HEK293T (cell line): ENCODE measurements around the gene DVL3.
A peak's percentile ranks its signal among the peaks of the same experiment; 100 is the strongest.
"Not testable (repeated sequence)": the region's sequence is repeated elsewhere in the genome, so short reads cannot be mapped to it uniquely, and the experiment has no call there.

Source experiments
- CTCF ChIA-PET: fragments of 350-600 bp; formaldehyde crosslinking; extraction: SDS; loops from one replicate; lab custom pipeline; 2021; ENCODE audit warnings: antibody characterized with exemption, inconsistent platforms; lab: Yijun Ruan, JAX
- POLR2A ChIA-PET: fragments of 350-600 bp; formaldehyde crosslinking; extraction: SDS; loops from one replicate; lab custom pipeline; 2020; ENCODE audit warnings: antibody characterized with exemption, inconsistent platforms; lab: Yijun Ruan, JAX
- DNase-seq: peaks from one replicate; pipeline ENCODE4 v3.0.0; 2012; ENCODE audit warnings: mixed read lengths; ENCODE audit errors: extremely low spot score
- ARNT ChIP-seq: fragments of 450-650 bp; IDR thresholded peaks from 2 replicates; pipeline ENCODE4 v1.6.1; 2017; ENCODE audit warnings: mild to moderate bottlenecking
- BHLHE40 ChIP-seq: fragments of 450-650 bp; IDR thresholded peaks from 2 replicates; pipeline ENCODE4 v1.6.1; 2016; ENCODE audit warnings: mild to moderate bottlenecking, moderate library complexity, borderline replicate concordance
- CTBP1 ChIP-seq: fragments of 450-650 bp; IDR thresholded peaks from 2 replicates; pipeline ENCODE4 v1.6.1; 2016; ENCODE audit warnings: borderline replicate concordance
- ELF4 ChIP-seq: fragments of 450-650 bp; IDR thresholded peaks from 2 replicates; pipeline ENCODE4 v1.6.1; 2017; ENCODE audit warnings: antibody characterized with exemption
- FOXA1 ChIP-seq: fragments of 450-650 bp; IDR thresholded peaks from 2 replicates; pipeline ENCODE4 v1.6.1; 2016; ENCODE audit warnings: mild to moderate bottlenecking
- FOXK2 ChIP-seq: fragments of 450-650 bp; IDR thresholded peaks from 2 replicates; pipeline ENCODE4 v1.6.1; 2016; ENCODE audit warnings: mild to moderate bottlenecking
- FOXM1 ChIP-seq: fragments of 450-650 bp; IDR thresholded peaks from 2 replicates; pipeline ENCODE4 v1.6.1; 2017; ENCODE audit warnings: mild to moderate bottlenecking, borderline replicate concordance
- HDGF ChIP-seq: fragments of 450-650 bp; IDR thresholded peaks from 2 replicates; pipeline ENCODE4 v1.6.1; 2017; ENCODE audit warnings: antibody characterized with exemption, borderline replicate concordance
- L3MBTL2 ChIP-seq: fragments of 450-650 bp; conservative IDR thresholded peaks from 2 replicates; pipeline ENCODE4 v1.6.1; 2016; ENCODE audit warnings: mild to moderate bottlenecking
- LEF1 ChIP-seq: fragments of 450-650 bp; IDR thresholded peaks from 2 replicates; pipeline ENCODE4 v1.6.1; 2017; ENCODE audit warnings: mild to moderate bottlenecking, borderline replicate concordance
- NFRKB ChIP-seq: fragments of 450-650 bp; IDR thresholded peaks from 2 replicates; pipeline ENCODE4 v1.6.1; 2016; ENCODE audit warnings: mild to moderate bottlenecking, moderate library complexity
- SP1 ChIP-seq: fragments of 450-650 bp; IDR thresholded peaks from 2 replicates; pipeline ENCODE4 v1.6.1; 2017
- SUZ12 ChIP-seq: fragments of 450-650 bp; IDR thresholded peaks from 2 replicates; pipeline ENCODE4 v1.6.1; 2016; ENCODE audit warnings: mild to moderate bottlenecking
- TARDBP ChIP-seq: fragments of 450-650 bp; IDR thresholded peaks from 2 replicates; pipeline ENCODE4 v1.6.1; 2016
- ZNF384 ChIP-seq: fragments of 450-650 bp; IDR thresholded peaks from 2 replicates; pipeline ENCODE4 v1.6.1; 2016
- TF ChIP-seq, protein P1 (sequence below): fragments of 450-650 bp; IDR thresholded peaks from 2 replicates; pipeline ENCODE4 v1.6.1; 2016

Gene DVL3

GRCh38 chr3:184154885-184155643, at the start of gene DVL3:
Gene DVL3, plus strand, starts transcription at chr3:184155377. Its CDS starts 259 bp downstream, at chr3:184155636.
- TF ChIP-seq ZNF384 (no peak), FOXM1 (no peak), SP1 (no peak), SUZ12 (no peak), L3MBTL2 (peak; percentile 61)
- TF ChIP-seq, protein P1, sequence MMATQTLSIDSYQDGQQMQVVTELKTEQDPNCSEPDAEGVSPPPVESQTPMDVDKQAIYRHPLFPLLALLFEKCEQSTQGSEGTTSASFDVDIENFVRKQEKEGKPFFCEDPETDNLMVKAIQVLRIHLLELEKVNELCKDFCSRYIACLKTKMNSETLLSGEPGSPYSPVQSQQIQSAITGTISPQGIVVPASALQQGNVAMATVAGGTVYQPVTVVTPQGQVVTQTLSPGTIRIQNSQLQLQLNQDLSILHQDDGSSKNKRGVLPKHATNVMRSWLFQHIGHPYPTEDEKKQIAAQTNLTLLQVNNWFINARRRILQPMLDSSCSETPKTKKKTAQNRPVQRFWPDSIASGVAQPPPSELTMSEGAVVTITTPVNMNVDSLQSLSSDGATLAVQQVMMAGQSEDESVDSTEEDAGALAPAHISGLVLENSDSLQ: no peak
- CTCF ChIA-PET: no interaction called here
- POLR2A ChIA-PET: interaction anchor here (0.9 to 2.1 kb wide), 4 partner anchors 12 to 36 kb away, joined by 3 to 15 read pairs (median 6); partner anchors contain the start of gene EIF2B5
- peak; percentile 56 for DNase-seq

GRCh38 chr3:184110316-184110725, 44.9 kb upstream of the DVL3 start:
- CTCF ChIA-PET: no interaction called here
- no peak for DNase-seq
- TF ChIP-seq BHLHE40: no peak
- POLR2A ChIA-PET: no interaction called here

DNA sequence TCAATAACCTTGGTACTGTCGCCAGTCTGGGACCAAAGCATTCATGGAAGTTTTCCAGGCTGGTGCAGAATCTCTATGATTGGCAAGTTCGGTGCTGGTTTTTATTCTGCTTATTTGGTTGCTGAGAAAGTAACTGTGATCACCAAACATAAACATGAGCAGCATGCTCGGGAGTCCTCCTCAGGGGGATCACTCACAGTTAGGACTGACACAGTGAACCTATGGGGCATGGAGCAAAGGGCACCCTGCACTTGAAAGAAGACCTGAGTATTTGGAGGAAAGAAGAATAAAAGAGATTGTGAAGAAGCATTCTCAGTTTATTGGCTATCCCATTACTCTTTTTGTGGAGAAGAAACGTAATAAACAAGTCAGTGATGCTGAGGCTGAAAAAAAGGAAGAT, 39.2 kb upstream of the DVL3 start:
- POLR2A ChIA-PET: no interaction called here
- TF ChIP-seq FOXK2 (no peak), LEF1 (no peak)
- CTCF ChIA-PET: no interaction called here
- DNase-seq: no peak

DNA sequence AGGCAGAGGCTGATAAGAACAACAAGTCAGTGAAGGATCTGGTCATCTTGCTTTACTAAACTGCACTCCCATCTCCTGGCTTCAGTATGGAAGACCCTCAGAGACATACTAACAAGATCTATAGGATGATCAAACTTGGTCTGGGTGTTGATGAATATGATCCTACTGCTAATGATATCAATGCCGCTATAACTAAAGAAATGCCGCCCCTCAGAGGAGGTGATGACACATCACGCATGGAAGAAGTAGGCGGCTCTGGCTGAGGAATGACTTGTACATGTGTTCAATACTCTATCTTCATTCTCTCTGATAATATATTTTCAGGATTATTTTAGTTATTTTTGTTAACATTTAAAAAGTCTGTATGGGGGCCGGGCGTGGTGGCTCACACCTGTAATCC, 37.5 kb upstream of the DVL3 start:
- TF ChIP-seq, protein P1: no peak
- no peak for TF ChIP-seq FOXA1
- no peak for TF ChIP-seq ELF4
- no peak for TF ChIP-seq FOXM1
- TF ChIP-seq FOXK2: no peak
- no peak for TF ChIP-seq ZNF384
- TF ChIP-seq SP1: no peak
- no peak for TF ChIP-seq NFRKB
- TF ChIP-seq ARNT: no peak
- TF ChIP-seq CTBP1: no peak
- ChIA-PET CTCF (interaction anchor here (0.7 kb wide), 1 partner anchor 129 kb away, joined by 3 read pairs; no protein-coding TSS in a partner anchor), POLR2A (no interaction called here)
- no peak for DNase-seq

- CTCF ChIA-PET, DNase-seq, POLR2A ChIA-PET: not testable (repeated sequence)
Observed at GRCh38 chr3:184121031-184121430, 34.1 kb upstream of the DVL3 start.

GRCh38 chr3:184126006-184126405, 29.2 kb upstream of the DVL3 start:
- no peak for DNase-seq
- CTCF ChIA-PET: no interaction called here
- TF ChIP-seq BHLHE40 (no peak), TARDBP (no peak), FOXK2 (no peak)
- TF ChIP-seq, protein P1: no peak
- POLR2A ChIA-PET: no interaction called here

GRCh38 chr3:184129012-184129411, 26.2 kb upstream of the DVL3 start:
- DNase-seq: peak; percentile 27
- TF ChIP-seq BHLHE40 (no peak), LEF1 (no peak), ZNF384 (no peak), SUZ12 (no peak), ELF4 (no peak), NFRKB (no peak), HDGF (no peak), SP1 (no peak), TARDBP (no peak), FOXK2 (no peak)
- TF ChIP-seq, protein P1: no peak
- POLR2A ChIA-PET: no interaction called here
- CTCF ChIA-PET: no interaction called here
